Loucy (cell line): Measurements from ENCODE around the gene ABCA9.

Experiments used
- CTCF ChIP-seq: fragments of 200-600 bp; sonication (generic); conservative IDR thresholded peaks from 2 replicates; pipeline ENCODE4 v1.5.1; 2014; ENCODE audit warnings: mild to moderate bottlenecking, antibody characterized with exemption, low read length
- EZH2phosphoT487 ChIP-seq: fragments of 200-600 bp; IDR thresholded peaks from 2 replicates; pipeline ENCODE4 v1.6.1; 2018; ENCODE audit warnings: antibody characterized with exemption, mild to moderate bottlenecking, moderate library complexity, borderline replicate concordance

GRCh38 chr17:69059458-69060175 is 1.1 kb downstream of the ABCA9 start:
- TF ChIP-seq CTCF (no peak), EZH2phosphoT487 (no peak)
